GM23338 (cell line): ENCODE results near the gene ICAM3.

Experiments used
- CREB1 ChIP-seq: fragments of 250-450 bp; sonication (Bioruptor Pico); IDR thresholded peaks from 2 replicates; pipeline ENCODE4 v1.5.0; 2020; ENCODE audit warnings: low read depth, mild to moderate bottlenecking, moderate library complexity
- EZH2 ChIP-seq: fragments of 200-600 bp; sonication (generic); IDR thresholded peaks from one replicate; pipeline ENCODE4 v1.8.0; 2017; ENCODE audit warnings: antibody characterized with exemption, mild to moderate bottlenecking, low read depth; ENCODE audit not compliant: unreplicated experiment
- EZH2phosphoT487 ChIP-seq: fragments of 200-600 bp; sonication (generic); IDR thresholded peaks from one replicate; pipeline ENCODE4 v1.8.1; 2018; ENCODE audit warnings: antibody characterized with exemption; ENCODE audit not compliant: unreplicated experiment
- JUNB ChIP-seq: IDR thresholded peaks from one replicate; pipeline ENCODE4 v1.6.1; 2016; ENCODE audit warnings: antibody characterized with exemption; ENCODE audit not compliant: unreplicated experiment
- NANOG ChIP-seq: IDR thresholded peaks from 2 replicates; pipeline ENCODE4 v1.6.1; 2016; ENCODE audit warnings: antibody characterized with exemption, borderline replicate concordance
- POLR2AphosphoS5 ChIP-seq: IDR thresholded peaks from 2 replicates; pipeline ENCODE4 v1.6.1; 2016; ENCODE audit warnings: antibody characterized with exemption, low read depth
- STAT1 ChIP-seq: IDR thresholded peaks from one replicate; pipeline ENCODE4 v1.6.1; 2016; ENCODE audit warnings: antibody characterized with exemption; ENCODE audit not compliant: unreplicated experiment
- ZNF114 ChIP-seq: fragments of 250-450 bp; sonication (Bioruptor Pico); IDR thresholded peaks from 2 replicates; pipeline ENCODE4 v1.5.0; 2020; ENCODE audit warnings: mild to moderate bottlenecking, moderate library complexity
- ZNF331 ChIP-seq: fragments of 250-450 bp; sonication (Bioruptor Pico); IDR thresholded peaks from 2 replicates; pipeline ENCODE4 v1.5.0; 2020; ENCODE audit warnings: low read depth, mild to moderate bottlenecking, moderate library complexity
- TF ChIP-seq, protein P1 (sequence below), 2 experiments: fragments of 200-600 bp in 1 of 2; sonication (generic) in 1 of 2; conservative IDR thresholded peaks; 2 replicates each; pipeline versions ENCODE4 v1.5.1 to v1.6.1; 2016 to 2017; ENCODE audit warnings: antibody characterized with exemption in 2 of 2, low read depth in 2 of 2, mild to moderate bottlenecking in 2 of 2, moderate library complexity in 1 of 2
- TF ChIP-seq, protein P2 (sequence below): IDR thresholded peaks from one replicate; pipeline ENCODE4 v1.6.1; 2018; ENCODE audit warnings: antibody characterized with exemption; ENCODE audit not compliant: unreplicated experiment
- TF ChIP-seq, protein P3 (sequence below): fragments of 250-450 bp; sonication (Bioruptor Pico); IDR thresholded peaks from 2 replicates; pipeline ENCODE4 v1.5.0; 2020; ENCODE audit warnings: mild to moderate bottlenecking, moderate library complexity
- TF ChIP-seq, protein P4 (sequence below): IDR thresholded peaks from 2 replicates; pipeline ENCODE4 v1.6.1; 2016; ENCODE audit warnings: antibody characterized with exemption

DNA sequence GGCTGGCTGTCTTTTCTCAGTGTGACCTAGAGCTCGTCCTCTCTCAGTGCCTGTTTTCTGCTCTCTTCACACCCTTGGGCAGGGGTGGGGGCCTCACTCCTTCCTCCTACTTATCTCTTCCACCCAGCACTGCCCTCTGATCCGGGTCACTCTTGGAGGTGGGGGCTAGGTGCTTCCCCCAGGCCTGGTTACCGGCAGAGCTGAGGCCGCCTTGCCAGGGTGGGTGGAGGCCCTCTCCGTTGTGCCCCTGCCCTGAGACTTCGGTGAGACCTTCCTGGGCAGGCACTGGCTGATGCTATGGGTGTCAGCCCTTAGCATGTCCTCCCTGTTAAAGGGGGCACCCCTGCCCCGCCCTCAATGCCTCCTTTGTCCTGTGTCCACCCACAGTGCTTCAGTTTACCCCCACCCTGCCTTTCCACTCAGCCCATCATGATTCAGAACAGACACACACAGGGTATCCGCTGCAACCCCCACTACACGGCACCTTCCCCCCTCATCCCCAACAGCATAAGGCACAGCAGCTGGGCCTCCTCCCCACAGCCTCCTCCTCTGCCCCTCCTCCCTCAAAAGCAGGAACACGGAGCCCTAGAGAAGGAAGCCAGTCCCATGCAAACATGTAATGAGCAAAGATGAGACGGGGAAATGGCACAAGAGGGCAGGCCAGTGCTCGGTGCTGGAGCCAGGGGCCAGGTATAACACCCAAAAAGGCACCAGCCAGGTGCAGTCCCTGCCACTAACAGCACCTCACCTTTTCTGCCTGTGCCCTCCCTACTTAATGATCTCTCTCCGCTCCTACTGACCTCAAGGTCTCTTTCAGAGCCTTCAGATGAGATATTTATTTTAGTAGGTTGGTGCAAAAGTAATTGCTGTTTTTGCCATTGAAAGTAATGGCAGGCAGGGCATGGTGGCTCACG, 39.6 kb downstream of the ICAM3 start:
- TF ChIP-seq, protein P1, sequence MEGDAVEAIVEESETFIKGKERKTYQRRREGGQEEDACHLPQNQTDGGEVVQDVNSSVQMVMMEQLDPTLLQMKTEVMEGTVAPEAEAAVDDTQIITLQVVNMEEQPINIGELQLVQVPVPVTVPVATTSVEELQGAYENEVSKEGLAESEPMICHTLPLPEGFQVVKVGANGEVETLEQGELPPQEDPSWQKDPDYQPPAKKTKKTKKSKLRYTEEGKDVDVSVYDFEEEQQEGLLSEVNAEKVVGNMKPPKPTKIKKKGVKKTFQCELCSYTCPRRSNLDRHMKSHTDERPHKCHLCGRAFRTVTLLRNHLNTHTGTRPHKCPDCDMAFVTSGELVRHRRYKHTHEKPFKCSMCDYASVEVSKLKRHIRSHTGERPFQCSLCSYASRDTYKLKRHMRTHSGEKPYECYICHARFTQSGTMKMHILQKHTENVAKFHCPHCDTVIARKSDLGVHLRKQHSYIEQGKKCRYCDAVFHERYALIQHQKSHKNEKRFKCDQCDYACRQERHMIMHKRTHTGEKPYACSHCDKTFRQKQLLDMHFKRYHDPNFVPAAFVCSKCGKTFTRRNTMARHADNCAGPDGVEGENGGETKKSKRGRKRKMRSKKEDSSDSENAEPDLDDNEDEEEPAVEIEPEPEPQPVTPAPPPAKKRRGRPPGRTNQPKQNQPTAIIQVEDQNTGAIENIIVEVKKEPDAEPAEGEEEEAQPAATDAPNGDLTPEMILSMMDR (conservative IDR thresholded peaks at IDR 0.05; ENCODE audit: low read depth in 2 of 2) = no peak
- TF ChIP-seq POLR2AphosphoS5 = no peak
- no peak for TF ChIP-seq ZNF114 (CRISPR knock-in tag)
- no peak for TF ChIP-seq EZH2phosphoT487
- TF ChIP-seq, protein P2, sequence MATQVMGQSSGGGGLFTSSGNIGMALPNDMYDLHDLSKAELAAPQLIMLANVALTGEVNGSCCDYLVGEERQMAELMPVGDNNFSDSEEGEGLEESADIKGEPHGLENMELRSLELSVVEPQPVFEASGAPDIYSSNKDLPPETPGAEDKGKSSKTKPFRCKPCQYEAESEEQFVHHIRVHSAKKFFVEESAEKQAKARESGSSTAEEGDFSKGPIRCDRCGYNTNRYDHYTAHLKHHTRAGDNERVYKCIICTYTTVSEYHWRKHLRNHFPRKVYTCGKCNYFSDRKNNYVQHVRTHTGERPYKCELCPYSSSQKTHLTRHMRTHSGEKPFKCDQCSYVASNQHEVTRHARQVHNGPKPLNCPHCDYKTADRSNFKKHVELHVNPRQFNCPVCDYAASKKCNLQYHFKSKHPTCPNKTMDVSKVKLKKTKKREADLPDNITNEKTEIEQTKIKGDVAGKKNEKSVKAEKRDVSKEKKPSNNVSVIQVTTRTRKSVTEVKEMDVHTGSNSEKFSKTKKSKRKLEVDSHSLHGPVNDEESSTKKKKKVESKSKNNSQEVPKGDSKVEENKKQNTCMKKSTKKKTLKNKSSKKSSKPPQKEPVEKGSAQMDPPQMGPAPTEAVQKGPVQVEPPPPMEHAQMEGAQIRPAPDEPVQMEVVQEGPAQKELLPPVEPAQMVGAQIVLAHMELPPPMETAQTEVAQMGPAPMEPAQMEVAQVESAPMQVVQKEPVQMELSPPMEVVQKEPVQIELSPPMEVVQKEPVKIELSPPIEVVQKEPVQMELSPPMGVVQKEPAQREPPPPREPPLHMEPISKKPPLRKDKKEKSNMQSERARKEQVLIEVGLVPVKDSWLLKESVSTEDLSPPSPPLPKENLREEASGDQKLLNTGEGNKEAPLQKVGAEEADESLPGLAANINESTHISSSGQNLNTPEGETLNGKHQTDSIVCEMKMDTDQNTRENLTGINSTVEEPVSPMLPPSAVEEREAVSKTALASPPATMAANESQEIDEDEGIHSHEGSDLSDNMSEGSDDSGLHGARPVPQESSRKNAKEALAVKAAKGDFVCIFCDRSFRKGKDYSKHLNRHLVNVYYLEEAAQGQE = no peak
- TF ChIP-seq EZH2 = no peak
- TF ChIP-seq JUNB = no peak
- TF ChIP-seq, protein P3, sequence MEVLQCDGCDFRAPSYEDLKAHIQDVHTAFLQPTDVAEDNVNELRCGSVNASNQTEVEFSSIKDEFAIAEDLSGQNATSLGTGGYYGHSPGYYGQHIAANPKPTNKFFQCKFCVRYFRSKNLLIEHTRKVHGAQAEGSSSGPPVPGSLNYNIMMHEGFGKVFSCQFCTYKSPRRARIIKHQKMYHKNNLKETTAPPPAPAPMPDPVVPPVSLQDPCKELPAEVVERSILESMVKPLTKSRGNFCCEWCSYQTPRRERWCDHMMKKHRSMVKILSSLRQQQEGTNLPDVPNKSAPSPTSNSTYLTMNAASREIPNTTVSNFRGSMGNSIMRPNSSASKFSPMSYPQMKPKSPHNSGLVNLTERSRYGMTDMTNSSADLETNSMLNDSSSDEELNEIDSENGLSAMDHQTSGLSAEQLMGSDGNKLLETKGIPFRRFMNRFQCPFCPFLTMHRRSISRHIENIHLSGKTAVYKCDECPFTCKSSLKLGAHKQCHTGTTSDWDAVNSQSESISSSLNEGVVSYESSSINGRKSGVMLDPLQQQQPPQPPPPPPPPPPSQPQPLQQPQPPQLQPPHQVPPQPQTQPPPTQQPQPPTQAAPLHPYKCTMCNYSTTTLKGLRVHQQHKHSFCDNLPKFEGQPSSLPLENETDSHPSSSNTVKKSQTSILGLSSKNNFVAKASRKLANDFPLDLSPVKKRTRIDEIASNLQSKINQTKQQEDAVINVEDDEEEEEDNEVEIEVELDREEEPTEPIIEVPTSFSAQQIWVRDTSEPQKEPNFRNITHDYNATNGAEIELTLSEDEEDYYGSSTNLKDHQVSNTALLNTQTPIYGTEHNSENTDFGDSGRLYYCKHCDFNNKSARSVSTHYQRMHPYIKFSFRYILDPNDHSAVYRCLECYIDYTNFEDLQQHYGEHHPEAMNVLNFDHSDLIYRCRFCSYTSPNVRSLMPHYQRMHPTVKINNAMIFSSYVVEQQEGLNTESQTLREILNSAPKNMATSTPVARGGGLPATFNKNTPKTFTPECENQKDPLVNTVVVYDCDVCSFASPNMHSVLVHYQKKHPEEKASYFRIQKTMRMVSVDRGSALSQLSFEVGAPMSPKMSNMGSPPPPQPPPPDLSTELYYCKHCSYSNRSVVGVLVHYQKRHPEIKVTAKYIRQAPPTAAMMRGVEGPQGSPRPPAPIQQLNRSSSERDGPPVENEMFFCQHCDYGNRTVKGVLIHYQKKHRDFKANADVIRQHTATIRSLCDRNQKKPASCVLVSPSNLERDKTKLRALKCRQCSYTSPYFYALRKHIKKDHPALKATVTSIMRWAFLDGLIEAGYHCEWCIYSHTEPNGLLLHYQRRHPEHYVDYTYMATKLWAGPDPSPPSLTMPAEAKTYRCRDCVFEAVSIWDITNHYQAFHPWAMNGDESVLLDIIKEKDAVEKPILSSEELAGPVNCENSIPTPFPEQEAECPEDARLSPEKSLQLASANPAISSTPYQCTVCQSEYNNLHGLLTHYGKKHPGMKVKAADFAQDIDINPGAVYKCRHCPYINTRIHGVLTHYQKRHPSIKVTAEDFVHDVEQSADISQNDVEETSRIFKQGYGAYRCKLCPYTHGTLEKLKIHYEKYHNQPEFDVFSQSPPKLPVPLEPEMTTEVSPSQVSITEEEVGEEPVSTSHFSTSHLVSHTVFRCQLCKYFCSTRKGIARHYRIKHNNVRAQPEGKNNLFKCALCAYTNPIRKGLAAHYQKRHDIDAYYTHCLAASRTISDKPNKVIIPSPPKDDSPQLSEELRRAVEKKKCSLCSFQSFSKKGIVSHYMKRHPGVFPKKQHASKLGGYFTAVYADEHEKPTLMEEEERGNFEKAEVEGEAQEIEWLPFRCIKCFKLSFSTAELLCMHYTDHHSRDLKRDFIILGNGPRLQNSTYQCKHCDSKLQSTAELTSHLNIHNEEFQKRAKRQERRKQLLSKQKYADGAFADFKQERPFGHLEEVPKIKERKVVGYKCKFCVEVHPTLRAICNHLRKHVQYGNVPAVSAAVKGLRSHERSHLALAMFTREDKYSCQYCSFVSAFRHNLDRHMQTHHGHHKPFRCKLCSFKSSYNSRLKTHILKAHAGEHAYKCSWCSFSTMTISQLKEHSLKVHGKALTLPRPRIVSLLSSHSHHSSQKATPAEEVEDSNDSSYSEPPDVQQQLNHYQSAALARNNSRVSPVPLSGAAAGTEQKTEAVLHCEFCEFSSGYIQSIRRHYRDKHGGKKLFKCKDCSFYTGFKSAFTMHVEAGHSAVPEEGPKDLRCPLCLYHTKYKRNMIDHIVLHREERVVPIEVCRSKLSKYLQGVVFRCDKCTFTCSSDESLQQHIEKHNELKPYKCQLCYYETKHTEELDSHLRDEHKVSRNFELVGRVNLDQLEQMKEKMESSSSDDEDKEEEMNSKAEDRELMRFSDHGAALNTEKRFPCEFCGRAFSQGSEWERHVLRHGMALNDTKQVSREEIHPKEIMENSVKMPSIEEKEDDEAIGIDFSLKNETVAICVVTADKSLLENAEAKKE = no peak
- TF ChIP-seq NANOG = no peak
- no peak for TF ChIP-seq CREB1 (CRISPR knock-in tag)
- no peak for TF ChIP-seq STAT1
- TF ChIP-seq, protein P4, sequence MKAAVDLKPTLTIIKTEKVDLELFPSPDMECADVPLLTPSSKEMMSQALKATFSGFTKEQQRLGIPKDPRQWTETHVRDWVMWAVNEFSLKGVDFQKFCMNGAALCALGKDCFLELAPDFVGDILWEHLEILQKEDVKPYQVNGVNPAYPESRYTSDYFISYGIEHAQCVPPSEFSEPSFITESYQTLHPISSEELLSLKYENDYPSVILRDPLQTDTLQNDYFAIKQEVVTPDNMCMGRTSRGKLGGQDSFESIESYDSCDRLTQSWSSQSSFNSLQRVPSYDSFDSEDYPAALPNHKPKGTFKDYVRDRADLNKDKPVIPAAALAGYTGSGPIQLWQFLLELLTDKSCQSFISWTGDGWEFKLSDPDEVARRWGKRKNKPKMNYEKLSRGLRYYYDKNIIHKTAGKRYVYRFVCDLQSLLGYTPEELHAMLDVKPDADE = no peak
- TF ChIP-seq ZNF331 (CRISPR knock-in tag) = no peak
